GM19468 (cell line): ENCODE data around the gene FAM114A2.
"Not testable (repeated sequence)": the region's sequence is repeated elsewhere in the genome, so short reads cannot be mapped to it uniquely, and the experiment has no call there.

Experiments used
- ATAC-seq: cut with Tn5 transposase; IDR thresholded peaks from one replicate; pipeline ENCODE4 v1.9.1; 2021; ENCODE audit warnings: mild to moderate bottlenecking, moderate library complexity, moderate number of reproducible peaks; ENCODE audit not compliant: unreplicated experiment; ENCODE audit errors: extremely low read depth

Gene FAM114A2

GRCh38 chr5:154053468-154053867 is 14.8 kb upstream of the FAM114A2 start:
- ATAC-seq, result no peak

GRCh38 chr5:154049636-154050035 is 10.9 kb upstream of the FAM114A2 start:
- no peak for ATAC-seq

- no peak for ATAC-seq
These were observed 8.6 kb upstream of the FAM114A2 start for GRCh38 chr5:154047324-154047723.

GRCh38 chr5:154046486-154046885 is 7.8 kb upstream of the FAM114A2 start:
- ATAC-seq, result no peak

- ATAC-seq, result no peak
These were observed 5.9 kb upstream of the FAM114A2 start for GRCh38 chr5:154044581-154044980.

- ATAC-seq, result no peak
These were observed 5.4 kb upstream of the FAM114A2 start for GRCh38 chr5:154044099-154044498.

- ATAC-seq, result no peak
These were observed 4.1 kb upstream of the FAM114A2 start for GRCh38 chr5:154042766-154043165.

GRCh38 chr5:154039458-154039829 is 734 bp upstream of the FAM114A2 start:
- no peak for ATAC-seq

GRCh38 chr5:154038261-154038706 is 426 bp downstream of the FAM114A2 start:
- ATAC-seq, result peak; percentile 41

GRCh38 chr5:154034944-154035343 is 3.8 kb downstream of the FAM114A2 start:
- ATAC-seq, result no peak

- no peak for ATAC-seq
These were observed 6.7 kb downstream of the FAM114A2 start for GRCh38 chr5:154031937-154032489.

GRCh38 chr5:154025951-154026350 is 12.8 kb downstream of the FAM114A2 start:
- no peak for ATAC-seq

GRCh38 chr5:154018919-154019318 is 19.8 kb downstream of the FAM114A2 start:
- not testable (repeated sequence) for ATAC-seq

GRCh38 chr5:154015071-154015693 is 23.5 kb downstream of the FAM114A2 start:
- no peak for ATAC-seq

- no peak for ATAC-seq
These were observed 28.1 kb downstream of the FAM114A2 start for GRCh38 chr5:154010660-154011059.

- no peak for ATAC-seq
These were observed 33.1 kb downstream of the FAM114A2 start for GRCh38 chr5:154005648-154006047.

GRCh38 chr5:154002511-154003020 is 36.1 kb downstream of the FAM114A2 start:
- no peak for ATAC-seq

GRCh38 chr5:154002093-154002492 is 36.6 kb downstream of the FAM114A2 start:
- ATAC-seq, result no peak

GRCh38 chr5:154000703-154001102 is 38.0 kb downstream of the FAM114A2 start:
- ATAC-seq, result no peak

GRCh38 chr5:153999995-154000394 is 38.7 kb downstream of the FAM114A2 start:
- ATAC-seq, result no peak

- no peak for ATAC-seq
These were observed 39.9 kb downstream of the FAM114A2 start for GRCh38 chr5:153998768-153999167.

GRCh38 chr5:153998010-153998409 is 40.7 kb downstream of the FAM114A2 start:
- ATAC-seq, result no peak
